SK-N-SH (cell line): ENCODE data around the gene NTNG1.

ENCODE experiments used
- CTCF ChIP-seq: fragments of 200-600 bp; sonication (generic); IDR thresholded peaks from 2 replicates; pipeline ENCODE4 v1.6.1; 2017; ENCODE audit warnings: antibody characterized with exemption, mild to moderate bottlenecking, moderate library complexity
- MAX ChIP-seq: IDR thresholded peaks from 2 replicates; pipeline ENCODE4 v1.4.0; 2012; ENCODE audit warnings: low read depth
- RFX5 ChIP-seq: IDR thresholded peaks from 2 replicates; pipeline ENCODE4 v1.6.1; 2012; ENCODE audit warnings: mild to moderate bottlenecking, improper control_type of control experiment, low read length

DNA sequence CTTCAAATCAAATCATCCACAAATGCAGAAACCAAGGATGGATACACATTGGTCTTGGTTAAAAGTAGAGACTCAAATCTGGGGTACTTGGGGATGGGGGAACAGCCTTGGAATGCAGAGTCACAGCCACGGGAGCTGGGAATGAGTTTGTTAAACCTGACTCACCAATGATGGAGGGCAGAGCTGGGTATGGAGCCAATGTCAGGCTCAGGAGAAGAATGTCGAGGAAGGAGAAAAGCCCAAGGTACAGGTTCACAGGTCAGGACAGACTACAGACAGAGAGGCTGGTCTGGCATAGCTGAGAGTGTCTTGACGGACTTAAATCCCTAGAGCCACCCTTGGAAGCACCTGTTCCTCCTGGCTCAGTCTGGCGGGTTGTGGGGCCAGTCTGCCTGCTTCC, 237.6 kb downstream of the NTNG1 start:
- no peak for TF ChIP-seq RFX5
- no peak for TF ChIP-seq MAX
- no peak for TF ChIP-seq CTCF
